Activated CD4-positive, CD25-positive, alpha-beta regulatory T cell treated with anti-CD3 and anti-CD28 coated beads, Interleukin-2, amount 50 U/mL, for 24 hours (primary cell): ENCODE data around the gene ADNP.

ENCODE experiments used
- ATAC-seq, 2 donors: fragments of 150-1000 bp; cut with Tn5 transposase; one replicate each; pipeline ENCODE4 v1.10.0; 2021; ENCODE audit warnings: mild to moderate bottlenecking in 1 of 2, moderate library complexity in 1 of 2

The ADNP gene

DNA sequence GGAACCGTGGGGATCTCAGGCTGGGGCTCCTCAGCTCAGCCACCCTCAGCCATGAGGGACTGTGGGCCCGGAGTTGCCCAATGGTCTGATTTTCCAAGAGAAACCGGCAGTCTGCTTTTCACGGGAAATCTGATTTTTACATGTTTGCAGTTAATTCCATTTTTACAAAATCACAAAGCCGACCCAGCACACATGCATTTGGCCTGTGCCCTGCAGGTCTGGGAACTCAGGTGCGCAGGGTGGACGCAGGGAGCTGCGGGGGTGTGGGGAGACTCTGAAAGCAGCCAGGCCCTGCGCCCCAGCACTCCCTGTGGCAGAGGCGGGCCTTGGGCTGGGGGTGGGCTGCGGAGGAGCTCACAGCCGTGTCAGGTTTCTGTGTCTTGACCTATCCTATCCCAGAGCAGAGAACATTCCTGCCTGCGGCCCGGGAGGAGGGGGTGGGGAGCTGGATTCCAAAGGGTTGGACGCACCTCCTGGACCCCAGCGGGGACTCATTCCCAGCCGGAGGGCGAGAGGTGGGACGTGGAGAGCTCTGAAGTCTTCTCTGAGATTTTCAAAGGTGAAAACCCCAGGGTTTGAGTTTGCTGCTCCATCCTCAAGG is 60.6 kb downstream of the ADNP start:
- ATAC-seq: no peak

DNA sequence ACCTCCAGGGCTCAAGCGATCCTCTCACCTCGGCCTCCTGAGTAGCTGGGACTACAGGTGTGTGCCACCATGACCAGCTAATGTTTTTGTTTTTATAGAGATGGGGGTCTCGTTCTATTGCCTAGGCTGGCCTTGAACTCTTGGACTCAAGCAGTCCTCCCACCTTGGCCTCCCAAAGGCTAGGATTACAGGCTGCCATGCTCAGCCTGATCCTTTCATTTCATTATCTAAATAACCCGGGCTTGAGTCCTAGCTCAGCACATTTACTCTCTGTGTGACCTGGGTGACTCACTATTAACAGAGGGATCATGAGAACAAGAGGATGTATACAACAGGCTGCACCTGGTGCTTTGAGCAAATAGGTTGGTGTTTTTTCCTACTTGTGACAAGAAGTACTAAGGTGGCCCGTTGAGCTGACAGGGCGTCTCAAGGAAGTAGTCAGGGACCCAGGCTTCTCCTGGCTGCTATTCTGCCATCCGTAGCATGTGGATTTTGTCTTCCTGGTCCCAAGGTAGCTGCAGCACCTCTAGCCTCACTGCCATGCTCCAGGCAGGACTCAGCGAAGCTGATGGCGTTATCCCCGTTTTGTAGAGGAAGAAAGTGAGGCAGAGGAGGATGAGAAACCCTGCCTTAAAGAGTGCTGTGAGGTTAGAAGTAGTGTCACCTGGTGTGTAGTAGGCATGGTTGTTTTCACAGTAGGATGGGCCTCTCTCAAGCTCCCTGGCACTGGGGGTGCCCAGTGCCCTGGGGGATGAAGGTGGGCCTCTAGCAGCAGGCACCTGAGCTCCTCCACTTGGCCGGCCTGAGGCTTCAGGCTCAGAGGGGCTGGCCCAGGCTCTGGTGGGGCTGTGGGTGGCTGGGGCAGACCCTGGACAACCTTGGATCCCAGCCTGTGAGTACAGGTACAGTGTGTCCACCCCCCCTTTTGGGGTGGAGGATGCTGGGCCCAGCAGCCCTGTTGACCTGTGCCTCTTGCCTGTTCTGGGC is 62.4 kb downstream of the ADNP start:
- no peak for ATAC-seq

DNA sequence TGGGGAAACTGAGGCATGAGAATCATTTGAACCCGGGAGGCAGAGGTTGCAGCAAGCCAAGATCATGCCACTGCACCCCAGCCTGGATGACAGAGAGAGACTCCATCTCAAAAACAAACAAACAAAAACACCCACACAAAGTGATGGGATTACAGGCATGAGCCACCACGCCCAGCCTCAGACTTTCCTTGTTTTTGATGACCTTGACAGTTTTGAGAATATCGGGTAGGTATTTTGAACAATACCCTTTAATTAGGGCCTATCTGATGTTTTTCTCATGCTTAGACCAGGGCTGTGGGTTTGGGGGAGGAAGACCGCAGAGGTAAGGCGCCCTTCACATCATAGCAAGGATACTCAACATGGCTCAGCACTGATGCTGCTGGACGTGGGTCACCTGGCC is 63.4 kb downstream of the ADNP start:
- no peak for ATAC-seq

DNA sequence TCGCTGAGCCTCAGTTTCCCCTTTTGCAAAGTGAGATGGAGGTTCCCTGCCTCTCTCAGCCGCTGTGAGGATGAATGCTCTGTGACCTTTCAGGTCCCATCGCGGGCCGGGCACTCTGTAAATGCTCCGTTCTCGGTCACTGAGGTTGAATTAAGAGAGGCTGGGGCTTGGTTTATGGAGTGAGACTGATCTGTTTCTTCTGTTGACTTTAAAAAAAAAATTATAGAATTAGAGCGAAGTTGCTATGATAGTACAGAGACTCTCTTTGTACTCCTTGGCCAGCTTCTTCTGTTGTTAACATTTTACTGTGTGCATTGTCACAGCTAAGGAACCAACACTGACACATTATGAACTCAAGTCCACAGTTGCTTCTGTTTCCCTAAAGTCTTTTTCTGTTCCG is 64.4 kb downstream of the ADNP start:
- ATAC-seq: no peak

DNA sequence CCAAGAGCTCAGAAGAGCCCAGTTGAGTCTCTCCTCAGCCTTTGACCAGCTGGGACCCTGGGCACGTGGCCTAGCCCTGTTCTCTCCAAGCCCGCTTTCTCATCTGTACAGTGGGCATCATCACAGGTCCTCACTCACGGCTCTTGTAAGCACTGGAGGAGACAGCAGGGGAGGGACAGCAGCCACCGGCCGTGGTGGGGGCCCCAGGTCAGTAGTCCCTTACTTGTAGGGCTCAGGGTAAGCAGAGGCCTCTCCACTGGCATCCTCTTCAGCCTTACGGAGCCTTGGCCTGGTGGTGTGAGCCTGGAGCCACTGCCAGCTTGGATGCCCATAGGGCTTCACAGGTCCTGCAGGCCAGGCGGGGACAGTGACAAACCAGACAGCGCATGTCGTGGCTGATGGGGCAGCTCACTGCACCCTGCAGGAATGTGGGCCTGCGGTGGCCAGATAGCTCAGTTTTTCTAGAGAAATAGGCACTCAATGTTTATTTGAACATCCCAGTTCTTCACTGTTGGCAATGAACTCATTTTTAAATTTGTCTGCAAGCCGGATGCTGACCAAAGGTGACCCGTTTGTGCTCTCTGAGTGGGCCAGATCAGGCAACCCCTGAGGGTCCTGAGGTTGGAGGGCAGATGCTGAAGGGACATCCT is 65.1 kb downstream of the ADNP start:
- no peak for ATAC-seq

DNA sequence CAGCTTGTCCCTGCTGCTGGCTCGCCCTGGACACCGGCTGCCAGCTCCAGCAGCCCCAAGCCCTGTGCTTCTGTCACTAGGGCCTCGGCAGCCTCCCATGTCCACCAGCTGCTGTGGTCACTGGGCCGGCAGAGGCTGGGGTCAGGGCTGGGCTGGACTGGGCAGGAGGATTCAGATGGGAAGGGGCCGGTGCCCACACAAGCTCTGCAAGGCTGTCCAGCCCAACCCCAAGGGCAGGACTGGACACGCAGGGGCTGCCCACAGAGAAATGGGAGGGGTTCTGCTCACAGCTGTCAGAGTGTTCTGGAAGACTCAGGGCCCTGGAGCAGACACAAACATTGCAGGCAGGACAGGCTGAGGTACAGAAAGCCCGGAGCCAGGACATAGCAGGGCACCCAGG is 65.6 kb downstream of the ADNP start:
- ATAC-seq: no peak

DNA sequence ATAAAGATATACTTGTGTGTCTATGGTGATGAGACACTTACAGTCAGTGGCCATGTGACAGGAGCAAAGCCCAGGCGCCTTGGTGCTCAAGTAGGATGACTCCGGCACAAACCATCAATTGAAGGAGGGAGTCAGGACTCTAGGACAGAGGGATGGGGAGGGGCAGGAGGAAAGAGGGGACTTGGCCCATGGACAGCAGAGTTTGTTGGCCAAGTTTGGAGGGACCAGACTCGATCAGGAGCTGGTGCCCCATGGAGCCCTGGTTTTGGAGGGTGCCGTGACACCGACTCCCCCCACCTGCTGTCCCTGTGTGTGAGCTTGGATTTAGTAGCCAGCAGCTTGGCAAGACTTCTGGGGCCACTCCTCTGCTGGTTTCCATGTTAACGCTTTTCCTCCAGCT is 66.1 kb downstream of the ADNP start:
- no peak for ATAC-seq

DNA sequence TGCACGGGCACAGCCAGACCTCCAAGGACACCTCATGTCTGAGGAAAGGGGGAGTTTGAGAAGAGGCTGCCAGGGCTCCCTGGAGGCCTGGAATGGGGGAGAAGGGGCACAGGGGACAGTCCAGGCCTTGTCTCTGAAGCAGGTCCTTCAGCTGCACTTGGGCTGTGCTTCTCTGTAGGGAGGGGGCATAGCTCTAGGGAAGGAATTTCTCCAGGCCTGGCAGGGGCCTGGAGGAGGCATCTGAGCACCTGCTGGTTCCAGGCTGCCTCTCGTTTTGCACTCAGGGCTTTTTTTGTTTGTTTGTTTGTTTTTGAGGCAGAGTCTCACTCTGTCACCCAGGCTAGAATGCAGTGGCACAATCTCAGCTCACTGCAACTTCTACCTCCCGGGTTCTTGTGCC is 68.7 kb downstream of the ADNP start:
- no peak for ATAC-seq

DNA sequence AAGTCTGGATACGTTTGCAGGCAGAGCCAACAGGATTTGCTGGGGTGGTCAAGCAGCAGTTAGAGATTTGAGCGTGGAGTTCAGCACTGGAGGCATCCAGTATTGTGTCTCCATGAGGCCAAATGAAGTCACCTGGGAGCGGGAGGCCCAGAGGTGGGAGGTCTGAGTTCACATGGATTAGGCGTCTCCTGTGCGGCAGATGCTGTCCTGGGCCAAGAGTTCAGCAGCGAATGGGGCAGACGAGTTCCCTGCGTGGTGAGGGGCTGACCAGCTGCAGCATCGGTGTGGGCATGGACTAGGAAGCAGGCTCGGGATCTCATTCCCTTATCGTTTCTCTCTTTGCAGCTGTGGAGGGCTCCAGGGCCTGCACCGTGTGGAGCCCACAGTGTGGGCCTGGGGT is 70.2 kb downstream of the ADNP start:
- no peak for ATAC-seq

DNA sequence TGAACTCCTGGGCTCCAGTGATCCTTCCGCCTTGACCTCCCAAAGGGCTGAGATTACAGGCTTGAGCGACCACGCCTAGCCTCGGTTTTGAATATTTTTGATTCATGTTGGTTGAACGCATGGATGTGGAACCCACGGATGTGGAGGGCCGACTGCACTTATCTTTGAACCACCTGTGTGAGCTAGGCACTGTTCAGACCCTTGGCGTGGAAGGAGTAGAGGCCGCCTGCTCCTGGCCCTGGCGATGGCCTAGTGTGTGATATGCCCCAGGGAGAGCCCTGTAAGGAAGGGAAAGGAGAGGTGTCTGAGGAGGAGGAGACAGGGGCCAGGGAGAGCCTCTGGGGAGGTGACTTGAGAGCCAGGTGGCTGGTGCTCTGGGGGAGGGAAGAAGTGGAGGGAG is 72.1 kb downstream of the ADNP start:
- no peak for ATAC-seq

DNA sequence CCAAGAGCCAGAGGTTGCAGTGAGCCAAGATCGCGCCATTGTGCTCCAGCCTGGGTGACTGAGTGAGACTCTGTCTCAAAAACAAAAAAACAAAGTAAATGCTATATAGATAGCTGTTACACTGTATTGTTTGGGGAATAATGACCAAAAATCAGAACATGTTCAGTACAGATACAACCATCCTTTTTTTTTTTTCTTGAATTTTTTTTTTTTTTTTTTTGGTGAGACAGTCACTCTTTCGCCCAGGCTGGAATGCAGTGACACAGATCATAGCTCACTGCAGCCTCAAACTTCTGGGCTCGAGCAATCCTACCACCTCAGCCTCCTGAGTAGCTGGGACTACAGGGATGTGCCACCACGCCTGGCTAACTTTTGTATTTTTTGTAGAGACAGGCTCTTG is 72.7 kb downstream of the ADNP start:
- no peak for ATAC-seq

DNA sequence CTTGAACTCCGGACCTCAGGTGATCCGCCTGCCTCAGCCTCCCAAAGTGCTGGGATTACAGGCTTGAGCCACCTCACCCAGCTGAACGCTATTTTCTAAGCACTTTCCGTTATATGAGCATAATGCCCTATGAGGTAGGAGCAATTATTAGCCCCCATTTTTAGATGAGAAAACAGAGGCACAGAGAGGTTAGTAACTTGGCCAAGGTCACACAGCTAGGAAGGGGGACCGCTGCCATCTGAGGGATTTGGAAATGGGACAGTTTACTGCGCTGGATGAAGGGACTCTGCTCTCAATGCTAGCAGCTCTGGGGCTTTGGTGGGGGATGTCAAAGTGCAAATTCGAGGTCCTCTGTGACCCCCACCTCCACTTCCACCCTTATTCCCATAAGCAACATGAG is 73.9 kb downstream of the ADNP start:
- no peak for ATAC-seq

DNA sequence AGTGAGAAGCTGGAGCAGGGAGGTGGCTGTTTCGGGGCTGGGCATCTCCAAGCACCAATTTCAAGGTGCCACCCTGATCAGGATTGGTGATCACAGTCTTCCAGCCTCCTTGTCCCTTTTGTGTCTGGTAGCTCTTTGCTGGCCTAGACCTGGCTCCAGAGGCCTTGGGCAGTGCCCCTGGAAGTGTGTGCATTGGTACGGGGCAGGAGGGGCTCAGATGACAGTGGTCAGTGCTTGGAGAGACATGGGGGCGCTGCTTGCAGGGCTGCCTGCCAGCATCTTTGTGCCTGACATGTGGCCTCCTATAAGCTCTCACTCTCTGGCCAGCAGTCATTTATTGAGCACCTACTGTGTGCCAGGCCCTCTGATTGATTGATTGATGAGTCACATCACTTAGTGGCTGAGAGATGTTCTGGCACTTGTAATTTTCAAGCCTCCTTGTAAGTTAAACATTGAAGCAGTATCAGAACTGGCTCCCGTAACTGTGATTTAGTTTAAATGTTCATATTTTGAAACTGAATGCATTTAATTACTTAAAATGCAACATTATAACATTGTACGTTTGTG is 74.7 kb downstream of the ADNP start:
- no peak for ATAC-seq

DNA sequence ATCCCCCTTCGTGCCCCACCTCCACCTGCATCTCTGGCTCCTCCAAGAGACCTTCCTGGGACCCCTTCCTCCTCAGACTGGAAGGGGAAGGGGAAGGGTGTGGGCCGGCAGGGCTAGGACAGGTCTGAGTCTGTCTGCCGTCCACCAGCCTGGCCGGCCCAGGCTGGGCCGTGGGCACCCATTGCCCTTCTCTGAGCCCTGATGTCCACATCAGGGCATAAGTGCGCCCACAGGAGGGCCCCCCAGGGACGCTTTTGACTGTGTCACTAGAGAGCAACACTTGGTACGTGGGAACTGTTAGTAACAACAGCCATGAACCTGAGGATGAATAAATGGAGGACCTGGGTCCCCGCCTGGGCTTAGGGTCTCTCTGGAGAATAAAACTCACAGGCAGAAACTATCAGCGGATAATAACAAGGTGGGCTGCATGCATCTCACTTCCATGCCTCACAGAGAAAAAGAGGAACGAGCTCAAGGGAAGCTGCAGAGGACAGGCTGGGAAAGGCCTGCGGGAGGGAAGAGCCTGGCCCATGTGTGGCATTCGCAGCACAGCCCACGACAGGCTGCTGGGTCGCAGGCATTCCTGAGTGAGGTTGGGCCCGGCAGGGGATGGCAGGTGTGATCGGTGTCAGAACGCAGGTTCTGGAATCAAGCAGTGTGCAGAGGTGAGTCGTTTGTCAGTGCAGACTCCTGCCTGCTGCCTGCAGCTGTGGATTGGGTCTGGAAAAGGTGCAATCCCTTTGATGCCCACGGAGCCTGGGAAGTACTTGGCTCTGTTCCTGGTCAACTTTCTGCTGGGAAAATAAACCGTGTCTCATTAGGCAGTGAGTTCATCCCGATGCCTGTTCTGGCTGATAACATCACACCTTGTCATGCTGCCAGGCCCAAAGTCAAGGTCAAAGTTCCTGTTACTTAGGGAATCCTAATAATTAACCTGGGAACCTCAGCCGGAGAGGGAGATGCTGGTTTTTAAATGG is 75.5 kb downstream of the ADNP start:
- ATAC-seq: no peak

DNA sequence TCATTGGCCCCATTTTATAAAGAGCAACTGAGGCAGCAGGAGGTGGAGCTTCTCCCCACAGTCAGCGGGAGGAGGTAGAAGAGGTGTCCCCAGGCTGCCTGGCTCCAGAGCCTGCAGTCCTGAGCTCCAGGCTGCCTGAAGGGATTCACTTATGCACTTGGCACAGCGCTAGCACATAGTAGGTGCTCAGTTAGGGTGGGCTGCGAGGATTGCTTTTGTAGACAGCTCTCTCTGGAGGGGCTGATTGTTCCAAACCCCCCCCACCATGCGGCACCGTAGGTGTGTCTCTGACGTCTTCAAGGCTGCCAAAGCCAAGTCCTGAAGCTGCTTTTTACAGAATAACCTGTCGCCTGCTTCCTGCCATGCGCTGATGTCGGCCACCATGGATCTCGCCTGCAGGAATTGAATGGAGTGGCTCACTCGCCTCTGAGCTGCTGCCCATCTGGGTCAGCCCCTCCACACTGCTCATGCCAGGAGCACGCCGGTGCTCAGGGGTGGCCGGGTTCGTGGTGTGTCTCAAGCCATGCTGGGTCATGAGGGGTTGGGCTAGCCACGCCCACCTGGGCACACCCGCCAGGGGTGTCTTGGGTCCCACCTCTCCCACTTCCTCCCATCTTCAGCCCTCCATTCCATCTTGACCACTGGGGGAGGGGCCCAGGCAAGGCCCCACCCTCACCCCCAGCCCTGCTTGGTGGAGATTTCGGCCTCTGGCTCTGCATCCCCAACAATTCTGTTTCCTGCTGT is 76.6 kb downstream of the ADNP start:
- ATAC-seq: no peak

DNA sequence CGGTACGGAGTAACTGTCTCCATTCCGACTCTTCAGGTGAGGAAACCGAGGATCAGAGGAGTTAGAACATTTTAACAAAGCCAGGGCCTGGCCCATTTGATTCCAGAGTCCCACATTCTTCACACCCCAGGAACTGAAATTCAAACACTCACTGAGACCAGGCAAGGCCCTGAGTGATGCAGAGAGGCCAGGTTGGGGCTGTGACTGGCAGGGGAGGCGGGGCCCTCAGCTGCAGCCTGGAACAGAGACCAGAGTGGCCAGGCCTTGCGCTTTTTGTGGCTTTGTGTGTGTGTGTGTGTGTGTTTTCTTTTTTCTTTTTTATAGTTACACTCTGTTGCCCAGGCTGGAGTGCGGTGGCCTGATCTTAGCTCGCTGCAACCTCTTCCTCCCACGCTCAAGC is 79.2 kb downstream of the ADNP start:
- no peak for ATAC-seq

DNA sequence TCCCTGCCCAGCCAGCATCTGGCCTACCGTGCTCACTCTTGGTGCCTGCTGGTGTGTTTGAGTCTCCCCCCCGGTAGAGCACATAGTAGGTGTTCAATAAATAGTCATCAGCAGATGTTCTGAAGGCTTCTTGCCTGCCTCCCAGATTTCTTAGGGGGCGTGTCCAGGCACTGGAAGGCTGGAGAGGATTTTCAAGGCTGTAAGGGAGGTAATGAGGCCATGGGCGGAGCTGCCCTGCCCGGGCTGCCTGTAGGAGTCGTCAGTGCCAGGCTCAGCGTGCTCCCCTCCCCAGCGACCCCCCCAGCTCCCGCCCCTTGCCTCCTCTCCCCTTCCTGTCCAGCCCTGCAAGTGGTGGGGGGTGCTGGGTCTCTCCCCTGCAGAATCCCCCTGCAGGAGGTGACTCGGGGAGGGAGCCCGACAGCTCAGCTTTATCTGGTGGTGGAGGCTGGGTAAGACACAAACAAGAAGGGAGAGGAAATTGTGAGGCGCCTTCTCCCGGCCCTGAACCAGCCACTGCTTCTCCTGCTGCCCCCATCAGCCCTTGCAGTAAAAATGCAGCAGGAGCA is 80.4 kb downstream of the ADNP start:
- no peak for ATAC-seq

DNA sequence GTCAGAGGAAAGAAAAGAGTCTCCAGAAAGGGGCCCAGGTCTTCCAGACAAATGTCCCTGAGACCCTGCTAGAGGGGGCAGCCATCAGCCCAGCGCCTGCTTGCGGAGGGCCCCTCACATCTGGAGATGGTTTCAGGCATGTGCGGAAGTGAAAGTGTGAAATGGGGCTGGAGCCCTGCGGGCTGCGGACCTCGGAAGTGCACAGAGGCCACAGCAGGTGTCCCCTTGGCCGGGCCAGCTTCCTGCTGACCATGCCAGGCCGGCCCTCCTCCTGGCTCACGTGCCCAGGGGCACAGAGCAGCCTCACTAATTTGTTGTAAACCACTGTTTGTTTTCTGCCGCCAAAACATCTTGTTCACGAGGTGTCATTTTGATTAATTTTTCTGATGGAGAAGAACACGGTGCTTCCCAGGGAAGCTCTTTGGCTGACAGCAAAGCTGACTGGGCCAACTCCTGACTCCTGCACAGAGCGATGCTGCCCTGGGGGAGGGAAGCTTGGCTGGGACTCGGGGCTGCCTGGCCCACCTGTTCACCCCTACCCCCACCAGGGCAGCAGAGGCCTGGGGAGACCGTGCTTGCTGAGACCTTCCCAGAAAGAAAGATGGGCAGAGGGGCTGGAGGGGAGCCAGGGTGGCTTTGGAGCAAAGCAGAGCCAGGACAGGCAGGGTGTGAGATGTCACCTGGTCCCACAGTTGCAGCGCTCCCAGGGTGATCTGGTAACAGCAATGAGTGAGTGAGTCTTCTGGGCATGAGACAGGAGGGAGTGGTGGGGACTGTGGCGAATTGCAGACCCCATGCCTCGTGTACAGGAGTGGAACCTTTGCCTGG is 82.2 kb downstream of the ADNP start:
- ATAC-seq: no peak

DNA sequence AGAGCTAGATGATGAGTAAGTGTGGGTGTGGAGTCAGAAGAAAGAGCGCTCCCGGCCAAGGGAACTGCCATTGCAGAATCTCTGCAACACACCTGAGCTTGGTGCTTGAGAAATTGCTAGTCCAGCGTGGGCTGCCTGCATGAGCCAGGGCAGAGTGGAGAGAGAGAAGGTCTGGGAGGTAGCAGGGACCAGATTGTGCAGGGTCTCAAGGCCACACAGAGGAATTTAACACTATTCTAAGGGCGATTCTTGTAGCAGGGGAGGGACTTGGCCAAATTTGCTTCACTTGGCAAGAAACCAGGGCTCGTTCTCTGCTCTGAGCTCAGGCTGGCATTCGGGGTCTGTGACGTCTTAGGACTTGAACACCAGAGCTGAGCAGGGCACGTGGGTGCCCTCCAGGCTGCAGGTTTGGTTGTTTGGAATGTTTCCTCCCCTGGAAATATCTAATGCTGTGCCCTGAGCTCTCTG is 82.9 kb downstream of the ADNP start:
- no peak for ATAC-seq

DNA sequence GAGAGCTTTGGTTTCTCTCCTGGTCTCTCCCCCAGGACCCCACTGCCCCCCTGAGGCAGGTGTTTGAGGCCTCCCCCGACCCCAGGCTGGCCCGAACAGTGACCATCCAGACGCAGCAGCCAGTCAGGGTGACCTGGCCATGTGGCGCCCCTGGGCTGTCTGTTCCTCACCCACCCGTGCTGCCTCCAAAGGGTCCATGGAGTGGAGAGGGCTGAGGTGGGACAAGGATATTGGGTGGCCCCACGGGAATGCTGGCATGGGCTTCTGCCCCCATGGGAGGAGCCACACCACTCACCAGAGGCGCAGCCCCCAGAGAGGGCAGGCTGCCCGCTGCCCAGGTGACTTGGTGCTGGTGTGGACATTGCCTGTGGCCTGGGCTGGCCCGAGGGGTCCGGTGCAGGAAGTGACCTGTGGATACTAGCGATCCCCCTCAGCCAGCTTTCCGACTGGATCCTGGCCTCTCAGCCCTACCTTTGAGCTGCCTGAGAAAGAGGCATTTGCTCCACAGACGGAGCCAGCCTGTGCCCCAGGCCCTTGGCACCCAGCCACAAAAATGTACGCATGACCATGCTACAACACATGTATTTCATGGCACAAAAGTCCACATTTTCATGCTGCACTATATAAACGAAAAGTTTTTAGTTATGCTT is 85.5 kb downstream of the ADNP start:
- no peak for ATAC-seq
